HepG2 (cell line): Measurements from ENCODE around the gene OPTN.

Experiments used
- FLYWCH1 ChIP-seq: sonication (generic); formaldehyde crosslinking; IDR thresholded peaks from 2 replicates; pipeline ENCODE4 v1.8.1; 2023; ENCODE audit warnings: mild to moderate bottlenecking, missing genetic modification reagents
- NFKBIZ ChIP-seq: IDR thresholded peaks from 2 replicates; pipeline ENCODE4 v1.6.1; 2018; ENCODE audit warnings: missing genetic modification reagents, missing compliant biosample characterization

GRCh38 chr10:13161857-13162271 is 61.9 kb downstream of the OPTN start:
- no peak for TF ChIP-seq FLYWCH1
- TF ChIP-seq NFKBIZ (CRISPR knock-in tag) = no peak
